MV-4-11 (cell line): ENCODE data around the gene R3HDM2.
"Not testable (repeated sequence)": the region's sequence is repeated elsewhere in the genome, so short reads cannot be mapped to it uniquely, and the experiment has no call there.

ENCODE experiments used
- DNase-seq: peaks from one replicate; lab custom pipeline; 2025; lab: John Stamatoyannopoulos, UW

The R3HDM2 gene

GRCh38 chr12:57377103-57377840 lies 53.6 kb downstream of the R3HDM2 start:
- DNase-seq, result no peak

- no peak for DNase-seq
Observed at GRCh38 chr12:57372233-57372632, 58.6 kb downstream of the R3HDM2 start.

- DNase-seq, result no peak
Observed at GRCh38 chr12:57370696-57371095, 60.1 kb downstream of the R3HDM2 start.

- DNase-seq, result no peak
Observed at GRCh38 chr12:57370072-57370471, 60.8 kb downstream of the R3HDM2 start.

- no peak for DNase-seq
Observed at GRCh38 chr12:57369202-57369601, 61.6 kb downstream of the R3HDM2 start.

GRCh38 chr12:57368349-57369095 lies 62.3 kb downstream of the R3HDM2 start:
- DNase-seq, result peak; percentile 18

- DNase-seq, result no peak
Observed at GRCh38 chr12:57367121-57367520, 63.7 kb downstream of the R3HDM2 start.

GRCh38 chr12:57366315-57366714 lies 64.5 kb downstream of the R3HDM2 start:
- no peak for DNase-seq

GRCh38 chr12:57364156-57364555 lies 66.7 kb downstream of the R3HDM2 start:
- not testable (repeated sequence) for DNase-seq

- DNase-seq, result no peak
Observed at GRCh38 chr12:57360468-57360867, 70.4 kb downstream of the R3HDM2 start.

- no peak for DNase-seq
Observed at GRCh38 chr12:57358646-57359045, 72.2 kb downstream of the R3HDM2 start.

GRCh38 chr12:57355734-57356133 lies 75.1 kb downstream of the R3HDM2 start:
- no peak for DNase-seq

- DNase-seq, result no peak
Observed at GRCh38 chr12:57352166-57352565, 78.7 kb downstream of the R3HDM2 start.

- DNase-seq, result no peak
Observed at GRCh38 chr12:57347284-57347683, 83.6 kb downstream of the R3HDM2 start.

- DNase-seq, result no peak
Observed at GRCh38 chr12:57343703-57344378, 87.0 kb downstream of the R3HDM2 start.

GRCh38 chr12:57342207-57342691 lies 88.6 kb downstream of the R3HDM2 start:
- DNase-seq, result peak; percentile 21

GRCh38 chr12:57341275-57341990 lies 89.4 kb downstream of the R3HDM2 start:
- no peak for DNase-seq

- DNase-seq, result peak; percentile 67
Observed at GRCh38 chr12:57340104-57340503, 90.7 kb downstream of the R3HDM2 start.

- not testable (repeated sequence) for DNase-seq
Observed at GRCh38 chr12:57336299-57336698, 94.5 kb downstream of the R3HDM2 start.

- no peak for DNase-seq
Observed at GRCh38 chr12:57334219-57334618, 96.6 kb downstream of the R3HDM2 start.

- DNase-seq, result no peak
Observed at GRCh38 chr12:57332646-57333312, 98.1 kb downstream of the R3HDM2 start.
